Measurements from ENCODE around the gene SGK1. TPM values are rescaled to one million over a fixed set of nuclear protein-coding genes. Genes with fewer than 3 reads are reported as not detected.

Gene SGK1
- total and polyA plus RNA-seq, 10 of the 15 experiments (the other 5 are each of a cell fraction or from before 2014, with no cell fraction given): 0.62 to 5.1 (median 2.9) TPM

DNA sequence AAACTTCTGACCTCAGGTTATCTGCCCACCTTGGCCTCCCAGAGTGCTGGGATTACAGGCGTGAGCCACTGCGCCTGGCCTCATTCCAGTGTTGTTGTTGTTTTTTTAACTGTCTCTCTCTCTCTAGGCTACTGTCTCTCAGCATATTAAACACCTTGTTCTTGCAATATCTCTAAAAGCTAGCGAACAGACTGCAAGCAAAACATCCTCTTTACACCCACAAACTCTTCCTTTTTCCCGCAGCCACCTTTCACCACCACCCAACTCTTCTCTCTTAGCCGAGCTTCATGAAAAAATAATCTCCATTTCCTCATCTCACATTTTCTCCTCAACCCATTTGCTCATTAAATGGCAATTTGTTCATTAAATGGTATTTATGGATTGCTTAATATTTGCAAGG, 45.5 kb downstream of the SGK1 start:
- FAIRE-seq (no peak), ATAC-seq (no peak), DNase-seq (ENCODE audit: low read depth, low spot score) (no peak)
- in situ Hi-C loops (cut with MboI): no loop called here
- Histone ChIP-seq H3K27ac (ENCODE audit: control insufficient read depth, insufficient read depth) (no peak overlapping the region), H3K9me3 (replicated peaks; ENCODE audit: control insufficient read depth, insufficient read depth, low read length) (no peaks in the 10 kb centered on the region), H2AFZ (ENCODE audit: control insufficient read depth, low read depth, low read length) (no peak overlapping the region), H3K27me3 (replicated peaks in 1 of 2; ENCODE audit: control insufficient read depth in 2 of 2, insufficient read depth in 2 of 2, low read length in 1 of 2) (no peaks in the 10 kb centered on the region), H3K79me2 (ENCODE audit: control insufficient read depth, insufficient read depth, low read length) (no peaks in the 10 kb centered on the region), H3K9ac (ENCODE audit: control insufficient read depth, insufficient read depth, low read length) (no peak overlapping the region), H3K4me2 (ENCODE audit: control insufficient read depth, insufficient read depth) (no peak overlapping the region), H4K20me1 (ENCODE audit: control insufficient read depth, insufficient read depth) (no peaks in the 10 kb centered on the region), H3K4me3 (no peak overlapping the region), H3K4me1 (ENCODE audit: control insufficient read depth, insufficient read depth, low read length) (peaks cover 3% of the 10 kb centered on the region; the same call in 1 of the 2 replicates), H3K36me3 (ENCODE audit: control insufficient read depth in 2 of 2, insufficient read depth in 2 of 2, low read length in 1 of 2) (no peaks in the 10 kb centered on the region)
- TF ChIP-seq POLR2AphosphoS5 (IDR thresholded peaks at IDR 0.05; ENCODE audit: low read length) (no peak), MEF2A (IDR thresholded peaks at IDR 0.05; ENCODE audit: insufficient read depth, low read depth, low read length) (no peak), NFIC (IDR thresholded peaks at IDR 0.05; ENCODE audit: low read depth, low read length) (no peak), JUND (IDR thresholded peaks at IDR 0.05; ENCODE audit: low read depth, low read length) (no peak), LARP7 (IDR thresholded peaks at IDR 0.05) (no peak), BACH1 (IDR thresholded peaks at IDR 0.05; ENCODE audit: borderline replicate concordance) (no peak), NKRF (conservative IDR thresholded peaks at IDR 0.05) (no peak), USF1 (IDR thresholded peaks at IDR 0.05; ENCODE audit: borderline replicate concordance, extremely low read length, insufficient read depth, low read depth, low read length) (no peak), MYB (IDR thresholded peaks at IDR 0.05; ENCODE audit: borderline replicate concordance, low read depth, low read length) (no peak), CHD2 (IDR thresholded peaks at IDR 0.05; ENCODE audit: borderline replicate concordance, low read depth, low read length) (no peak), BMI1 (IDR thresholded peaks at IDR 0.05; ENCODE audit: borderline replicate concordance) (no peak), RUNX3 (IDR thresholded peaks at IDR 0.05; ENCODE audit: low read length) (no peak), PML (IDR thresholded peaks at IDR 0.05; ENCODE audit: low read length) (no peak), SIN3A (IDR thresholded peaks at IDR 0.05; ENCODE audit: low read depth, low read length) (no peak), EED (IDR thresholded peaks at IDR 0.05; ENCODE audit: low read depth) (no peak)
- TF ChIP-seq, protein P1, sequence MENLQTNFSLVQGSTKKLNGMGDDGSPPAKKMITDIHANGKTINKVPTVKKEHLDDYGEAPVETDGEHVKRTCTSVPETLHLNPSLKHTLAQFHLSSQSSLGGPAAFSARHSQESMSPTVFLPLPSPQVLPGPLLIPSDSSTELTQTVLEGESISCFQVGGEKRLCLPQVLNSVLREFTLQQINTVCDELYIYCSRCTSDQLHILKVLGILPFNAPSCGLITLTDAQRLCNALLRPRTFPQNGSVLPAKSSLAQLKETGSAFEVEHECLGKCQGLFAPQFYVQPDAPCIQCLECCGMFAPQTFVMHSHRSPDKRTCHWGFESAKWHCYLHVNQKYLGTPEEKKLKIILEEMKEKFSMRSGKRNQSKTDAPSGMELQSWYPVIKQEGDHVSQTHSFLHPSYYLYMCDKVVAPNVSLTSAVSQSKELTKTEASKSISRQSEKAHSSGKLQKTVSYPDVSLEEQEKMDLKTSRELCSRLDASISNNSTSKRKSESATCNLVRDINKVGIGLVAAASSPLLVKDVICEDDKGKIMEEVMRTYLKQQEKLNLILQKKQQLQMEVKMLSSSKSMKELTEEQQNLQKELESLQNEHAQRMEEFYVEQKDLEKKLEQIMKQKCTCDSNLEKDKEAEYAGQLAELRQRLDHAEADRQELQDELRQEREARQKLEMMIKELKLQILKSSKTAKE (IDR thresholded peaks at IDR 0.05; ENCODE audit: low read depth, poor library complexity, severe bottlenecking): no peak
- CTCF ChIA-PET: interaction anchor here (0.7 to 1.3 kb wide), 2 partner anchors 11 to 101 kb away, joined by 3 read pairs; no protein-coding TSS in a partner anchor
- RAD21 ChIA-PET (ENCODE audit: unreplicated experiment): no interaction called here
- SMC1A ChIA-PET (ENCODE audit: uncharacterized antibody, unreplicated experiment): interaction anchor here (1.0 to 1.3 kb wide), 3 partner anchors 9 to 100 kb away, joined by 3 to 4 read pairs (median 3); partner anchors contain the start of gene SGK1
- intact Hi-C loops (cut with micrococcal nuclease; ENCODE audit: unreplicated experiment): no loop called here
- 48% methylated on average over 5 of the region's 5 CpGs for WGBS (ENCODE audit: insufficient coverage, insufficient replicate concordance, low lambda C conversion rate, missing lambda C conversion rate)
- POLR2A ChIA-PET: interaction anchor here (0.7 kb wide), 1 partner anchor 356 kb away, joined by 3 read pairs; no protein-coding TSS in a partner anchor
- BruUV-seq (replicated peaks): no TSS peak
